HG03108 (cell line): Measurements from ENCODE around the gene SMPD2.
A peak's percentile ranks its signal among the peaks of the same experiment; 100 is the strongest.

Experiments used
- ATAC-seq: cut with Tn5 transposase; IDR thresholded peaks from one replicate; pipeline ENCODE4 v1.9.1; 2021; ENCODE audit warnings: moderate library complexity; ENCODE audit not compliant: unreplicated experiment

The SMPD2 gene

DNA sequence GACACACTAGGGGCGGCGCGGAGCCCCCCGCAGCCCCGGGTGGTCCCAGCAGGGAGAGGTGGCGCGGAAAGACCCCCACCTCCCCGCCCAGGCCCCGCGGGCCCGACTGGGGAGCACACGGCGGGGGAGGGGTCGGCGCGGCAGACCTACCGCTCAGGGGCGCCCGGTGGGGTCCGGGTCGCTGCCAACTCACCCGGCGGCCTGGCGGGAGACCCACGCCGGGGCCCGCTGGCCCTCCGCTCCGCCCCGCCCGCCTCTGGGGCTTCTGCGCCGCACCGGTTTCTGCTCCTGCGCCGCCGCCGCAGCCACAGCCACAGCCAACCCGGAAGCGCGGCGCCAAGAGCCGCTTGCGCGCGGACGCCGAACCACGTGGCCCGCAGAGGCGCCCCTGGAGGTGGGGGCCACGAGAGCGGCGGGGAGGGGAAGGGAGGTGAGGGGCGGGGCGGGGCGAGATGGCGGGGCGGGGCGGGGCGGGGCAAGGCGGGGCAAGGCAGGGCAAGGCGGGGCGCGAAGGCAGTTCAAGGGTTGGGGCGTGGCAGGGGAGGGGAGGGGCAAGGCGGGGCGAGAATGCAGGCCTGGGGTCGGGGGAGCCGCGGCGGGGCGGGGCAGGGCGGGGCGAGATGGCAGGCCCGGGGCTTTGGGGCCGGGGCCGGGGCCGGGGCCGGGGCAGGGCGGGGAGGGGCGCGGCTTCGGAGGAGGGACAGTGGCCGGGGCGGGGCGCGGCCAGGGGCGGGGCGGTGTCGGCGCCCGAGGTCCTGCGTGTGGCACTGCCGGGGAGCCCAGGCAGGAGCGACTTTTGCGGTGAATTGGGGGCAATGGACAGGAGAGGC, 42.6 kb downstream of the SMPD2 start, which contains the start of gene ZBTB24:
Gene ZBTB24 (minus strand): TSS at position 315 of the 830 bp plus-strand sequence. CDS start 1,193 bp downstream, outside the sequence.
- peak; percentile 89 for ATAC-seq

- peak; percentile 5 for ATAC-seq
These were observed 43.2 kb downstream of the SMPD2 start for GRCh38 chr6:109483735-109484057.

DNA sequence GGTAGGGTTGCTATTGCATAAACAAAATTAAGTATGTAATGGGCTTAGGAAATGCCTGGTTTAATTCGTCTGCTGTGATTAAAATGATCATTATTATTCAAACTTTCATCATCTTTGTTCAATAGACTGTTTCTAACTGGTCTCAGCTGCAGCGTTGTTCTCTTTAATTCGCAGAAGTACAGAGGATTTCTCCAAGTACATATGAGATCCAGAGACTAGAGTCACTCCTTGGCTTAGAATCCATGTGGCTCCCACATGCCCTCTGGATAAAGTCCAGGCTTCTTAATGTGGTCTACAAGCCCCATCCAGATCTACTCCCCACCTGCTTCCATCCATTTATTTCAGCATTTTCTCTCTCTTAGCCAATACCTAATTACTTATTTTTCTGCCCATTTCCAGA, 43.6 kb downstream of the SMPD2 start:
- ATAC-seq, result no peak

DNA sequence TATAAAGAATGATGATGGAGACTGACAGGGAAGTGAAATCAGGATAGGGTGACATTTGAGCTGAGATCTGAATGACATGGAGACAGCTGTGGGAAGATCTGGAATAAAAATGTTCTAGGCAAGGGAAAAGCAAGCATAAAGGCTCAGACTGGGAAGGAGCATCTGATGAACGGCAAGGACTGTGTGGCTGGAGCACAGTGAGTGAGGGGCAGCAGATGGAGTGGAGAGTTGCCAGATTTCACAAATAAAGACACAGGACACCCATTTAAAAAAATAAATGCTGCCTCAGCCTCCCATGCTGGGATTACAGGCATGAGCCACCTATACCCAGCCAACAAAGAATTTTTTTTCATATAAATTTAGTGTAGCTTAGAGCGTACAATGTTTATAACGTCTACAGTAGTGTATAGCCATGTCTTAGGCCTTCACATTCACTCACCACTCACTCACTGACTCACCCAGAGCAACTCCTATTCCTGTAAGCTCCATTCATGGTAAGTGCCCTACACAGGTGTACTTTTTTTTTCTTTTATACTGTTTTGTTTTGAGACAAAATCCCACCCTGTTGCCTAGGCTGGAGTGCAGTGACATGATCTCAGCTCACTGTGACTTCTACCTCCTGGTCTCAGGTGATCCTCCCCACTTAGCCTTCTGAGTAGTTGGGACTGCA, 44.9 kb downstream of the SMPD2 start:
- no peak for ATAC-seq

GRCh38 chr6:109486068-109486467, 45.5 kb downstream of the SMPD2 start:
- no peak for ATAC-seq

GRCh38 chr6:109488001-109488400, 47.5 kb downstream of the SMPD2 start:
- no peak for ATAC-seq

DNA sequence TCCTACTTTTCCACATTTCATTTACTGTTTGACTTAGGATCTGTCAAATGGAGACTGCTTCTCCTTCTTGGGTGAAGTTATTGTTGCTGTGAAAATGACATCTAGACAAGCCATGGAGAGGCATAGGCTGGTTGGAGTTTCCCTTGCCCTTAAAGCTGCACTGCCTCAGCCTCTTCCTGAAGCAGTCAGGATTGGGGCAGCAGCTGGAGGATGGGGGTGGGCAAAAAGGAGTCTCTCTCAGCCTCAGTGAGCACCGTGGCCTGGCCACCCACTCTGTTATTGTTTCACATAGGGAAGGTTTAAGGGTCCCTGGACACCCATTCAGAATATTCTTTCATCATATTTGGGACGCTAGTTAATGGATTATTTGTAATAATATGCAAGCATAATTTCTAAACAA, 50.2 kb downstream of the SMPD2 start:
- ATAC-seq, result no peak

- ATAC-seq, result no peak
These were observed 50.8 kb downstream of the SMPD2 start for GRCh38 chr6:109491207-109491938.
